GM12878 (cell line): ENCODE data around the gene DPP6. TPM values are rescaled to one million over a fixed set of nuclear protein-coding genes. Genes with fewer than 3 reads are reported as not detected.

Source experiments
- ATAC-seq: fragments of 200-7000 bp; cut with Tn5 transposase; 3 replicates; pipeline ENCODE4 v1.9.1; 2020; ENCODE audit warnings: mild to moderate bottlenecking, moderate library complexity
- BruUV-seq: library from RNA; stranded (reverse); fragments of 400-500 nt; replicated peaks from 2 replicates; lab custom pipeline; 2021; lab: Mats Ljungman, UMichigan
- CTCF ChIA-PET: fragments of 300-600 bp; sonication (Branson Sonifier 250); formaldehyde crosslinking; extraction: SDS; loops from one replicate; lab custom pipeline; 2021; ENCODE audit warnings: inconsistent platforms; lab: Yijun Ruan, JAX
- POLR2A ChIA-PET: fragments of 350-600 bp; formaldehyde crosslinking; extraction: SDS; loops from one replicate; lab custom pipeline; 2021; ENCODE audit warnings: inconsistent platforms; lab: Charles Lee
- RAD21 ChIA-PET: fragments of 300-600 bp; sonication (Branson Sonifier 250); formaldehyde crosslinking; loops from one replicate; lab custom pipeline; 2023; ENCODE audit warnings: antibody characterized with exemption; ENCODE audit not compliant: unreplicated experiment; lab: Charles Lee
- SMC1A ChIA-PET: fragments of 300-600 bp; sonication (Branson Sonifier 250); formaldehyde crosslinking; loops from one replicate; lab custom pipeline; 2023; ENCODE audit not compliant: unreplicated experiment, uncharacterized antibody; lab: Charles Lee
- DNase-seq: peaks from one replicate; pipeline ENCODE4 v3.0.0-alpha.2; 2011; ENCODE audit warnings: low read depth, low spot score
- FAIRE-seq: peaks from 3 replicates; lab custom pipeline; 2011; peaks lifted over from hg19 to GRCh38; lab: Jason Lieb, UNC
- H2AFZ ChIP-seq: 2 replicates; pipeline ENCODE4 v1.6.0; 2011; ENCODE audit warnings: low read depth, low read length, control low read depth; ENCODE audit not compliant: control insufficient read depth
- H3K27ac ChIP-seq: 2 replicates; pipeline ENCODE4 v1.5.1; 2011; ENCODE audit warnings: control low read depth; ENCODE audit not compliant: control insufficient read depth, insufficient read depth
- H3K27me3 ChIP-seq, 2 experiments: replicated peaks in 1 of 2; 2 replicates each; pipeline versions ENCODE4 v1.6.0 to v1.6.1; 2011; ENCODE audit warnings: low read length in 1 of 2; ENCODE audit not compliant: control insufficient read depth in 2 of 2, insufficient read depth in 2 of 2
- H3K36me3 ChIP-seq, 2 experiments: 2 replicates each; pipeline ENCODE4 v1.5.1; 2011; ENCODE audit warnings: low read length in 1 of 2; ENCODE audit not compliant: control insufficient read depth in 2 of 2, insufficient read depth in 2 of 2
- H3K4me1 ChIP-seq: 2 replicates; pipeline ENCODE4 v1.6.1; 2011; ENCODE audit warnings: mild to moderate bottlenecking, low read length, moderate library complexity, mixed read lengths; ENCODE audit not compliant: control insufficient read depth, insufficient read depth
- H3K4me2 ChIP-seq: 2 replicates; pipeline ENCODE4 v1.6.0; 2011; ENCODE audit warnings: control low read depth; ENCODE audit not compliant: control insufficient read depth, insufficient read depth
- H3K4me3 ChIP-seq: fragments of 200-600 bp; sonication (generic); 2 replicates; pipeline ENCODE4 v1.5.1; 2016
- H3K79me2 ChIP-seq: 2 replicates; pipeline ENCODE4 v1.6.0; 2011; ENCODE audit warnings: low read length; ENCODE audit not compliant: control insufficient read depth, insufficient read depth
- H3K9ac ChIP-seq: 2 replicates; pipeline ENCODE4 v1.8.0; 2011; ENCODE audit warnings: low read length, control low read depth, mixed read lengths; ENCODE audit not compliant: control insufficient read depth, insufficient read depth
- H3K9me3 ChIP-seq: replicated peaks from 3 replicates; pipeline ENCODE4 v1.5.1; 2011; ENCODE audit warnings: mild to moderate bottlenecking, low read length; ENCODE audit not compliant: control insufficient read depth, insufficient read depth
- H4K20me1 ChIP-seq: 2 replicates; pipeline ENCODE4 v1.6.0; 2011; ENCODE audit not compliant: control insufficient read depth, insufficient read depth
- ATF7 ChIP-seq: fragments of 450-650 bp; IDR thresholded peaks from 2 replicates; pipeline ENCODE4 v1.6.1; 2016; ENCODE audit warnings: low read depth, mild to moderate bottlenecking
- E2F4 ChIP-seq: IDR thresholded peaks from 2 replicates; pipeline ENCODE4 v1.6.1; 2012; ENCODE audit warnings: low read depth, low read length, improper control_type of control experiment
- HDGF ChIP-seq: fragments of 450-650 bp; IDR thresholded peaks from 2 replicates; pipeline ENCODE4 v1.6.1; 2016; ENCODE audit warnings: antibody characterized with exemption
- IRF3 ChIP-seq: fragments of 450-650 bp; IDR thresholded peaks from 2 replicates; pipeline ENCODE4 v1.6.1; 2014; ENCODE audit warnings: mild to moderate bottlenecking
- NBN ChIP-seq: fragments of 450-650 bp; IDR thresholded peaks from 2 replicates; pipeline ENCODE4 v1.6.1; 2016
- RBBP5 ChIP-seq: fragments of 200-600 bp; sonication (generic); conservative IDR thresholded peaks from 2 replicates; pipeline ENCODE4 v1.6.1; 2016
- SPI1 ChIP-seq: IDR thresholded peaks from 2 replicates; pipeline ENCODE4 v1.6.1; 2011; ENCODE audit warnings: low read depth, mild to moderate bottlenecking, low read length, moderate library complexity, borderline replicate concordance; ENCODE audit not compliant: insufficient read depth
- ZBTB11 ChIP-seq: fragments of 450-650 bp; formaldehyde crosslinking; IDR thresholded peaks from 2 replicates; pipeline ENCODE4 v1.5.0; 2022; ENCODE audit warnings: mild to moderate bottlenecking, missing genetic modification characterization
- ZBTB40 ChIP-seq: fragments of 450-650 bp; IDR thresholded peaks from 2 replicates; pipeline ENCODE4 v1.6.1; 2016; ENCODE audit warnings: mild to moderate bottlenecking, moderate library complexity, borderline replicate concordance
- ZNF207 ChIP-seq: fragments of 450-650 bp; IDR thresholded peaks from 2 replicates; pipeline ENCODE4 v1.6.1; 2014; ENCODE audit warnings: antibody characterized with exemption, mild to moderate bottlenecking, borderline replicate concordance
- ZNF24 ChIP-seq: fragments of 450-650 bp; IDR thresholded peaks from 2 replicates; pipeline ENCODE4 v1.6.1; 2017; ENCODE audit warnings: antibody characterized with exemption, mild to moderate bottlenecking
- WGBS: methylation state at CpG from one replicate; pipeline ENCODE4 v1.1.6; 2016; ENCODE audit warnings: low lambda C conversion rate; ENCODE audit not compliant: insufficient replicate concordance, insufficient coverage; ENCODE audit errors: missing lambda C conversion rate; 5-methylcytosine and 5-hydroxymethylcytosine counted together
- in situ Hi-C: fragments of 300-500 bp; cut with MboI; formaldehyde crosslinking; loops from 9 replicates; pipeline ENCODE4 v1.14.3; 2018; ENCODE audit warnings: mixed read lengths
- intact Hi-C: fragments of 100-400 bp; cut with micrococcal nuclease; formaldehyde crosslinking; loops from one replicate; pipeline ENCODE4 v1.14.2; 2022; ENCODE audit not compliant: unreplicated experiment
- polyA plus RNA-seq, 11 experiments: library from polyadenylated mRNA; depleted of rRNA in 4 of 11; unstranded in 6 of 11; stranded (reverse) in 5 of 11; fragments of >200 nt; fragmentation: Nextera tagmentation in 4 of 11; fragmentation: Illumina TruSeq in 1 of 11; extraction: Ambion mirVana in 4 of 11; extraction: Trizol in 1 of 11; gene quantifications; 1 replicate in 1 of 11; 2 replicates in 10 of 11; pipeline versions ENCODE4 v1.2.1 to v1.2.3, GENCODE V29; 2011 to 2016; ENCODE audit warnings: inconsistent platforms in 2 of 11, missing spikeins in 2 of 11, low read depth in 1 of 11
- total RNA-seq, 4 experiments: library from RNA; depleted of rRNA in 3 of 4; stranded (reverse); fragments of >200 nt in 3 of 4; fragmentation: Illumina TruSeq in 1 of 4; extraction: Trizol in 1 of 4; gene quantifications; 2 replicates each; pipeline versions ENCODE4 v1.2.1 to v1.2.3, GENCODE V29; 2013 to 2021

The DPP6 gene
- total and polyA plus RNA-seq, 10 of the 15 experiments (the other 5 are each of a cell fraction or from before 2014, with no cell fraction given): not detected

GRCh38 chr7:154451480-154452457, 399.6 kb downstream of the DPP6 start:
- no peak for TF ChIP-seq SPI1
- no peak for TF ChIP-seq ZNF24
- TF ChIP-seq ATF7: no peak
- no peak for TF ChIP-seq E2F4
- TF ChIP-seq IRF3: no peak
- no peak for TF ChIP-seq NBN
- no peak for TF ChIP-seq ZBTB11 (CRISPR knock-in tag)
- TF ChIP-seq ZBTB40: no peak
- TF ChIP-seq ZNF207: no peak
- no peak for TF ChIP-seq RBBP5
- TF ChIP-seq HDGF: no peak
- ChIA-PET CTCF (no interaction called here), RAD21 (no interaction called here), POLR2A (no interaction called here), SMC1A (no interaction called here)
- no TSS peak for BruUV-seq
- in situ Hi-C loops (no loop called here), intact Hi-C loops (no loop called here)
- FAIRE-seq: no peak
- H3K4me1 ChIP-seq: no peaks in the 10 kb centered on the region
- H3K9ac ChIP-seq: no peak overlapping the region
- H4K20me1 ChIP-seq: no peaks in the 10 kb centered on the region
- H3K4me2 ChIP-seq: no peak overlapping the region
- DNase-seq: no peak
- no peaks in the 10 kb centered on the region for H3K27me3 ChIP-seq
- no peaks in the 10 kb centered on the region for H3K36me3 ChIP-seq
- no peaks in the 10 kb centered on the region for H3K79me2 ChIP-seq
- H2AFZ ChIP-seq: no peak overlapping the region
- ATAC-seq: no peak
- H3K4me3 ChIP-seq: no peak overlapping the region
- no peak overlapping the region for H3K27ac ChIP-seq
- WGBS: 27% methylated on average over 15 of the region's 15 CpGs
- H3K9me3 ChIP-seq: no peaks in the 10 kb centered on the region
